ENCODE data around the gene NMRK2.
"Not testable (repeated sequence)": the region's sequence is repeated elsewhere in the genome, so short reads cannot be mapped to it uniquely, and the experiment has no call there.

The NMRK2 gene

GRCh38 chr19:3964256-3965194, 31.7 kb downstream of the NMRK2 start:
- DNase-seq (ENCODE audit: low read depth) = no peak

GRCh38 chr19:3966051-3967017, 33.5 kb downstream of the NMRK2 start:
- no peak for DNase-seq (ENCODE audit: low read depth)

GRCh38 chr19:3967983-3968382, 35.1 kb downstream of the NMRK2 start:
- not testable (repeated sequence) for DNase-seq (ENCODE audit: low read depth)

GRCh38 chr19:3968556-3969434, 35.9 kb downstream of the NMRK2 start:
- peak; percentile 100 for DNase-seq (ENCODE audit: low read depth)

- peak; percentile 89 for DNase-seq (ENCODE audit: low read depth)
Observed at GRCh38 chr19:3969435-3970312, 36.8 kb downstream of the NMRK2 start.

- DNase-seq (ENCODE audit: low read depth) = no peak
Observed at GRCh38 chr19:3970313-3970807, 37.5 kb downstream of the NMRK2 start.

- peak; percentile 97 for DNase-seq (ENCODE audit: low read depth)
Observed at GRCh38 chr19:3970808-3971598, 38.1 kb downstream of the NMRK2 start, which contains the start of gene DAPK3. Gene DAPK3 (minus strand): TSS chr19:3971099. CDS start chr19:3969735, 1,364 bp downstream.

- DNase-seq (ENCODE audit: low read depth) = no peak
Observed at GRCh38 chr19:3975144-3975543, 42.3 kb downstream of the NMRK2 start.

GRCh38 chr19:3975637-3976087, 42.8 kb downstream of the NMRK2 start:
- DNase-seq (ENCODE audit: low read depth) = no peak

- DNase-seq (ENCODE audit: low read depth) = no peak
Observed at GRCh38 chr19:3976495-3977241, 43.8 kb downstream of the NMRK2 start.

- no peak for DNase-seq (ENCODE audit: low read depth)
Observed at GRCh38 chr19:3977242-3978143, 44.6 kb downstream of the NMRK2 start.

GRCh38 chr19:3978145-3978544, 45.3 kb downstream of the NMRK2 start:
- DNase-seq (ENCODE audit: low read depth) = no peak

- no peak for DNase-seq (ENCODE audit: low read depth)
Observed at GRCh38 chr19:3979289-3979673, 46.4 kb downstream of the NMRK2 start.

GRCh38 chr19:3979674-3980352, 46.9 kb downstream of the NMRK2 start:
- no peak for DNase-seq (ENCODE audit: low read depth)

- DNase-seq (ENCODE audit: low read depth) = no peak
Observed at GRCh38 chr19:3980353-3981251, 47.7 kb downstream of the NMRK2 start.

- DNase-seq (ENCODE audit: low read depth) = no peak
Observed at GRCh38 chr19:3981373-3981735, 48.5 kb downstream of the NMRK2 start.

Measured in HS-5 (cell line).